Peyer's patch (tissue), 4 donors: ENCODE data around the gene THRSP. TPM values are rescaled to one million over a fixed set of nuclear protein-coding genes. Genes with fewer than 3 reads are reported as not detected.

ENCODE experiments used
- DNase-seq, 3 donors: peaks; one replicate each; pipeline ENCODE4 v3.0.0-alpha.2; 2017 to 2019
- H3K27ac ChIP-seq, 4 donors: fragments of 200-600 bp; sonication (generic); one replicate each; pipeline ENCODE4 v1.5.1; 2016 to 2019
- H3K27me3 ChIP-seq, 2 donors: fragments of 200-600 bp; sonication (generic); one replicate each; pipeline ENCODE4 v1.5.1; 2019
- H3K36me3 ChIP-seq, 3 donors: fragments of 200-600 bp; sonication (generic); one replicate each; pipeline ENCODE4 v1.5.1; 2016 to 2019
- H3K4me1 ChIP-seq, 4 donors: fragments of 200-600 bp; sonication (generic); one replicate each; pipeline ENCODE4 v1.5.1; 2016 to 2019
- H3K4me3 ChIP-seq, 4 donors: fragments of 200-600 bp; sonication (generic); 1 replicate in 3 of 4; 2 replicates in 1 of 4; pipeline ENCODE4 v1.5.1; 2016 to 2019; ENCODE audit warnings: mild to moderate bottlenecking in 1 of 4
- H3K9me3 ChIP-seq, 4 donors: fragments of 200-600 bp; sonication (generic); one replicate each; pipeline ENCODE4 v1.5.1; 2016 to 2019; ENCODE audit warnings: mild to moderate bottlenecking in 1 of 4
- POLR2A ChIP-seq, 2 donors: fragments of 450-650 bp; IDR thresholded peaks; one replicate each; pipeline ENCODE4 v1.5.1; 2017; ENCODE audit warnings: antibody characterized with exemption in 2 of 2, mild to moderate bottlenecking in 2 of 2, moderate library complexity in 2 of 2
- total RNA-seq, 4 donors: library from RNA; depleted of rRNA; stranded (reverse); fragments of >200 nt; gene quantifications; one replicate each; pipeline ENCODE4 v1.1.0, GENCODE V29; 2016
- TF ChIP-seq, protein P1 (sequence below), 6 experiments: fragments of 450-650 bp in 4 of 6; fragments of 200-600 bp in 2 of 6; sonication (generic) in 1 of 6; IDR thresholded peaks; one replicate each; pipeline ENCODE4 v1.5.1; 2017 to 2019; ENCODE audit warnings: antibody characterized with exemption in 6 of 6, mild to moderate bottlenecking in 3 of 6, moderate library complexity in 1 of 6

The THRSP gene
- total RNA-seq, 4 donors from 2014 or later, result 4.1 TPM; not detected in 3

DNA sequence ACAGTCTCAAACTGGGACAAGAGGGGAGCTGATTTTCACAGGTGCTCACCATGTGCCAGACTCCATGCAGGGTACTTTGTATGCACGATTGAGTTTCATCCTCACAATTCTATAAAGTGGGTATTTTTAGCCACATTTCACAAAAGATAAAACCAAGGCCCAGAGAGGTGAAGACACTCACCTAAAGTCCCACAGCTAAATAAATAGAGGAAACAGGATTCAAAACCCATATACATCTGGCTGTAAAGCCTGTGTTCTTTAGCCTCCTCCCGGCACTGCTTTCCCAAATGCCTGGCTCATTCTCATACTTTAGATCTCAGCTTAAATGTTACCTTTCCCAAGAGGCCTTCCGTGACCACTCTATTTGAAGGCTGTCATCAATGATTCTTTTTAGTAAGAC is 27.3 kb upstream of the THRSP start:
- no peak overlapping the region for H3K4me3 ChIP-seq
- peaks cover 0 to 18% (median 5%) of the 10 kb centered on the region in 4 donors for H3K4me1 ChIP-seq
- no peaks in the 10 kb centered on the region for H3K9me3 ChIP-seq
- H3K27ac ChIP-seq, result peak overlapping the region in 1 of 4 donors; percentile 6
- TF ChIP-seq, protein P1, sequence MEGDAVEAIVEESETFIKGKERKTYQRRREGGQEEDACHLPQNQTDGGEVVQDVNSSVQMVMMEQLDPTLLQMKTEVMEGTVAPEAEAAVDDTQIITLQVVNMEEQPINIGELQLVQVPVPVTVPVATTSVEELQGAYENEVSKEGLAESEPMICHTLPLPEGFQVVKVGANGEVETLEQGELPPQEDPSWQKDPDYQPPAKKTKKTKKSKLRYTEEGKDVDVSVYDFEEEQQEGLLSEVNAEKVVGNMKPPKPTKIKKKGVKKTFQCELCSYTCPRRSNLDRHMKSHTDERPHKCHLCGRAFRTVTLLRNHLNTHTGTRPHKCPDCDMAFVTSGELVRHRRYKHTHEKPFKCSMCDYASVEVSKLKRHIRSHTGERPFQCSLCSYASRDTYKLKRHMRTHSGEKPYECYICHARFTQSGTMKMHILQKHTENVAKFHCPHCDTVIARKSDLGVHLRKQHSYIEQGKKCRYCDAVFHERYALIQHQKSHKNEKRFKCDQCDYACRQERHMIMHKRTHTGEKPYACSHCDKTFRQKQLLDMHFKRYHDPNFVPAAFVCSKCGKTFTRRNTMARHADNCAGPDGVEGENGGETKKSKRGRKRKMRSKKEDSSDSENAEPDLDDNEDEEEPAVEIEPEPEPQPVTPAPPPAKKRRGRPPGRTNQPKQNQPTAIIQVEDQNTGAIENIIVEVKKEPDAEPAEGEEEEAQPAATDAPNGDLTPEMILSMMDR (IDR thresholded peaks at IDR 0.05), result no peak
- no peak for TF ChIP-seq POLR2A (IDR thresholded peaks at IDR 0.05)
- DNase-seq, result no peak
- H3K27me3 ChIP-seq, result no peaks in the 10 kb centered on the region
- H3K36me3 ChIP-seq, result no peaks in the 10 kb centered on the region

DNA sequence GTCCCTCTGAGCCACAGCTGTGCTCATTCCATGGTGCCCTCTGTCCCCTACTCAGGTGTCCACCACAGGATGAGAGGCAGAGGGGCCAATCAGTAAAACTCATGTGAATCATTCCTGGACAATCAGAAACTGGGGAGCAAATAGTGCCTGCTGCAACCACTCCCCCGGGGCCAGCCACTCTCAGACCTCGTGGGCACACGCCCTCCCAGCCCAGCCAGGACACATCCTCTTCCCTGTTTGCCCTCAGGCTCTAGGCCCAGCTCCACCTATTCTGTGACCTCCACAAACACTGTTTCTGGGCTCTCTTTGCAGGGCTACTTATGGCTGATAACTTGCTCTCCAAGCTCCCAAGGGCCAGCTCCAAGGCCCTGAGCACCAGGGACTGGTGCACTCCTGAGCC is 26.6 kb upstream of the THRSP start:
- Histone ChIP-seq H3K36me3 (no peaks in the 10 kb centered on the region), H3K27me3 (no peaks in the 10 kb centered on the region), H3K9me3 (no peaks in the 10 kb centered on the region), H3K27ac (peak overlapping the region in 2 of 4 donors; percentile 6 to 35), H3K4me3 (no peak overlapping the region), H3K4me1 (peaks cover 0 to 18% (median 5%) of the 10 kb centered on the region in 4 donors)
- peak in 2 of 3 donors; percentile 61 to 76 for DNase-seq
- TF ChIP-seq, protein P1 (IDR thresholded peaks at IDR 0.05), result no peak
- no peak for TF ChIP-seq POLR2A (IDR thresholded peaks at IDR 0.05)

DNA sequence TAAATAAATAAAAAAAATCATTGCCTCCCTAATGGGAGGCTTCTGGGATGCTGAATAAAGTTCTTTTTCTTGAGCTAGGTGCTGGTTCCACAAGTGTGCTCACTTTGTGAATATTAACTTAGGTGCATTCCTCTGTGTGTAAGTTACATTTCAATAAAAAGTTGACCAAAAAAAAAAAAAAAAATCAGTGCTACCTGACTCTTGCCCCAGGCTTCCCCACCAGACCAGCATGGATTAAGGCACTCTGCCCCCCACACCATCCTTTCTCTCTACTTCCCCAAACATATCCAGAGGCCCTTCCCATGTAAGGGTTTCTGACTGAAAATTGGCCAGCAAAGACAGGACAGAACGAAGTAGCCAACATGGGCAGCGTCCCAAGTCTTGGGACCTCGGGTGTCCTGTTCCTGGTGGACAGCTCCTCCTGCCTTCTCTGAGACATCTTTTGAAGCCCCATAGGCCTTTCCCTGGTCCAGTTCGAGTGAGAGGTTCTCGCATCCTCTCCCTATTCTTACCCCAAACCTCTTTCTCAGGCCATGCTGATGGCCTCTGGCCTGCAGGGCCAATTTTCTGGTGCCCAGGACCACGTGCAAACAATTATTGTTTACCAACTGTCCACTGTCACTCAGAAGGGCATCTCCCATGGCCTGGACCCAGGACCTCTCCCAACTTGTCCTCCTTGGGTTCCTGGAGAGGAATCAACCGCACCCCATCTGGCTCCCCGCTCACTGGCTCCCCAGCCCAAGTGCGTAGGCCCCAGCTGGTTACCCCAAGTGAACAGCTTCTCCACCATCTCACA is 25.6 kb upstream of the THRSP start:
- no peaks in the 10 kb centered on the region for H3K36me3 ChIP-seq
- TF ChIP-seq, protein P1 (IDR thresholded peaks at IDR 0.05), result no peak
- no peak for TF ChIP-seq POLR2A (IDR thresholded peaks at IDR 0.05)
- no peak overlapping the region for H3K4me3 ChIP-seq
- peaks cover 0 to 18% (median 5%) of the 10 kb centered on the region in 4 donors for H3K4me1 ChIP-seq
- no peaks in the 10 kb centered on the region for H3K27me3 ChIP-seq
- no peak for DNase-seq
- peak overlapping the region in 1 of 4 donors; percentile 43 for H3K27ac ChIP-seq
- no peaks in the 10 kb centered on the region for H3K9me3 ChIP-seq

DNA sequence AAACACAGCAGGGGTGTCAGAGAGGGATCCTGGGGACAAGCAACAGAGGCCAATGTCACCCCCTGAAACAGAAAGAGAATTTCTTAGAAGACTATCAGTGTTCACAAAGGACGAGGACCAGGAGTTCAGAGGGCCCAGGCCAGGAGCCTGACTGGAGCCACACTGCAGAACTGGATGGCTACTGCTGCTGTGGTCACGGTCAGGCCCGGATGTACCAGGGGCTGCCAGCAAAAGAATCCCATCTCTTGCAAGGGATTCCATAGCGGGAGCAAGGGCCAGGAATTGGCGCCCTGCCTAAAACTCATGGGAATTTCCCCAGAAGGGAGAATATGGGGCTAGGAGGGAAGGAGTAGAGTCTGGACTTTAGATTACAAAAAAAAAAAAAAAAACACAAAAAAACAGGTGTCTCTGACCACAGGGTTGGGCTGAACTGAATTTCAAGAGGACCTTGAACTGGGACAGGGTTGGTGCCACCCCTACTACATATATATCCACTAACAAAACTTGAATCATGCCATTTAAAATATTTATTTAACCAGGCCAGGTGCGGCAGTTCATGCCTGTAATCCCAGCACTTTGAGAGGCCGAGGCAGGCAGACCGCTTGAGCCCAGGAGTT is 24.9 kb upstream of the THRSP start:
- Histone ChIP-seq H3K4me1 (peaks cover 0 to 18% (median 5%) of the 10 kb centered on the region in 4 donors), H3K27me3 (no peaks in the 10 kb centered on the region), H3K36me3 (no peaks in the 10 kb centered on the region), H3K9me3 (no peaks in the 10 kb centered on the region), H3K4me3 (no peak overlapping the region), H3K27ac (peak overlapping the region in 2 of 4 donors; percentile 43 to 55)
- no peak for TF ChIP-seq POLR2A (IDR thresholded peaks at IDR 0.05)
- TF ChIP-seq, protein P1 (IDR thresholded peaks at IDR 0.05), result no peak
- peak in 2 of 3 donors; percentile 54 to 59 for DNase-seq

DNA sequence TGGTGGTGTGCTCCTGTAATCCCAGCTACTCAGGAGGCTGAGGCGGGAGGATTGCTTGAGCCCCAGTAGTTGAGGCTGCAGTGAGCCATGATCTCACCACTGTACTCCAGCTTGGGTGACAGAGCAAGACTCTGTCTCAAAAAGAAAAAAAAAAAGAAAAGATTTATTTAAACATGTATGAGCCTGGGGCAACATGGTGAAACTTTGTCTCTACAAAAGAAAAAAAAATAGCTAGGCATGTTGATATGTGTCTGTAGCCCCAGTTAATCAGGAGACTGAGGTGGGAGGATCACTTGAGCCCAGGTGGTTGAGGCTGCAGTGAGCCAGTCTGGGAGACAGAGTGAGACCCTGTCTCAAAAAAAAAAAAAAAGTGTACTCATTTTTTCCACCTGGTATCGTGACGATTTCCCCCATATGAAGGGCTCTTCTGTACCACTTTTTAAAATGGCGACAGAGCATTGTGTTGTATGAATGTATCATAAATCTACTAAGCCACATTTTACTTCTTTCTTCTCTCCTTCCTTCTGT is 24.2 kb upstream of the THRSP start:
- Histone ChIP-seq H3K4me3 (peak overlapping the region in 1 of 4 donors; percentile 18), H3K4me1 (peaks cover 0 to 18% (median 5%) of the 10 kb centered on the region in 4 donors), H3K27me3 (no peaks in the 10 kb centered on the region), H3K36me3 (no peaks in the 10 kb centered on the region), H3K9me3 (no peaks in the 10 kb centered on the region), H3K27ac (peak overlapping the region in 2 of 4 donors; percentile 34 to 55)
- no peak for DNase-seq
- TF ChIP-seq POLR2A (IDR thresholded peaks at IDR 0.05), result no peak
- TF ChIP-seq, protein P1 (IDR thresholded peaks at IDR 0.05), result no peak
